Vagina (tissue), 2 donors: ENCODE results near the gene WWOX. TPM values are rescaled to one million over a fixed set of nuclear protein-coding genes. Genes with fewer than 3 reads are reported as not detected.

Experiments
- DNase-seq, 2 donors: peaks; one replicate each; pipeline ENCODE4 v3.0.0-alpha.2; 2017; ENCODE audit errors: extremely low spot score in 2 of 2
- H3K27ac ChIP-seq: fragments of 200-600 bp; sonication (generic); one replicate; pipeline ENCODE4 v1.5.1; 2019
- H3K27me3 ChIP-seq: fragments of 200-600 bp; sonication (generic); one replicate; pipeline ENCODE4 v1.5.1; 2019
- H3K36me3 ChIP-seq, 2 donors: fragments of 200-600 bp; sonication (generic); one replicate each; pipeline ENCODE4 v1.5.1; 2017 to 2019
- H3K4me1 ChIP-seq: fragments of 200-600 bp; sonication (generic); one replicate; pipeline ENCODE4 v1.5.1; 2019
- H3K4me3 ChIP-seq, 2 donors: fragments of 200-600 bp; sonication (generic); 1 replicate in 1 of 2; 2 replicates in 1 of 2; pipeline ENCODE4 v1.5.1; 2016 to 2019
- H3K9me3 ChIP-seq: fragments of 200-600 bp; sonication (generic); one replicate; pipeline ENCODE4 v1.5.1; 2019
- POLR2A ChIP-seq, 2 donors: fragments of 450-650 bp; IDR thresholded peaks; one replicate each; pipeline ENCODE4 v1.6.1; 2017; ENCODE audit warnings: antibody characterized with exemption in 2 of 2, mild to moderate bottlenecking in 2 of 2, moderate library complexity in 2 of 2
- POLR2AphosphoS5 ChIP-seq, 2 donors: sonication (generic); formaldehyde crosslinking; IDR thresholded peaks; one replicate each; pipeline ENCODE4 v1.9.0; 2017; ENCODE audit warnings: antibody characterized with exemption in 2 of 2, mild to moderate bottlenecking in 2 of 2, low read depth in 1 of 2; ENCODE audit not compliant: insufficient read depth in 1 of 2
- intact Hi-C: fragments of 100-400 bp; cut with DNase I; formaldehyde crosslinking; loops from one replicate; pipeline ENCODE4 v1.15.1; 2023
- small RNA-seq: library from RNA; depleted of rRNA; stranded (forward); fragments of <200 nt; gene quantifications from one replicate; pipeline ENCODE3, GENCODE V24; 2016
- total RNA-seq: library from RNA; depleted of rRNA; stranded (reverse); fragments of >200 nt; gene quantifications from one replicate; pipeline ENCODE4 v1.2.3, GENCODE V29; 2016
- TF ChIP-seq, protein P1 (sequence below), 3 experiments: fragments of 450-650 bp in 2 of 3; fragments of 200-600 bp in 1 of 3; sonication (generic) in 1 of 3; IDR thresholded peaks; one replicate each; pipeline ENCODE4 v1.5.1; 2017 to 2019; ENCODE audit warnings: antibody characterized with exemption in 3 of 3, mild to moderate bottlenecking in 2 of 3, moderate library complexity in 2 of 3

The WWOX gene
- total RNA-seq, 1 donor from 2014 or later: 33.1 TPM

DNA sequence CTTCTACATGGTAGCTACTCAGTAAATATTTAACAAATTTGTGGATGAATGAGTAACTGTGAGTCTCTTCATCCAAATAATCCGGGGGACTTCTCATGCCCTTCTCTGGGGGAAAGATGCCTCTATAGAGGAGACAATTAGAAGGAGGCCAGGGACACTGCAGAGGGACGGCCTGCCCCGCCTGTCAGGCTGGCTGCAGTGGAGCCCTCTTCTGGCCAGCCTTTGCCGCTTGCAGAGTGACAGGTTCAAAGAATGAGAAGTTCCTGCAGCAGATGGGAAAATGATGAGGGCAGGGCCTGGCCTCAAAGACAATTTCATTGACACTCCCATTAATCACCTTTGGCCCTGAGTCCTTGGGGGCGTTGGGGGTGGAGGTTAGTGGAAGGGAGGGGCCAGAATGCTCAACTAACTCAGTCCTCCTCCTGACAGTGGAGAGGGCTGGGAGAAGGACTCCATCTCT is 1162.1 kb downstream of the WWOX start:
- no peak for TF ChIP-seq POLR2AphosphoS5 (IDR thresholded peaks at IDR 0.05; ENCODE audit: insufficient read depth in 1 of 2, low read depth in 1 of 2)
- TF ChIP-seq POLR2A (IDR thresholded peaks at IDR 0.05): no peak
- TF ChIP-seq, protein P1, sequence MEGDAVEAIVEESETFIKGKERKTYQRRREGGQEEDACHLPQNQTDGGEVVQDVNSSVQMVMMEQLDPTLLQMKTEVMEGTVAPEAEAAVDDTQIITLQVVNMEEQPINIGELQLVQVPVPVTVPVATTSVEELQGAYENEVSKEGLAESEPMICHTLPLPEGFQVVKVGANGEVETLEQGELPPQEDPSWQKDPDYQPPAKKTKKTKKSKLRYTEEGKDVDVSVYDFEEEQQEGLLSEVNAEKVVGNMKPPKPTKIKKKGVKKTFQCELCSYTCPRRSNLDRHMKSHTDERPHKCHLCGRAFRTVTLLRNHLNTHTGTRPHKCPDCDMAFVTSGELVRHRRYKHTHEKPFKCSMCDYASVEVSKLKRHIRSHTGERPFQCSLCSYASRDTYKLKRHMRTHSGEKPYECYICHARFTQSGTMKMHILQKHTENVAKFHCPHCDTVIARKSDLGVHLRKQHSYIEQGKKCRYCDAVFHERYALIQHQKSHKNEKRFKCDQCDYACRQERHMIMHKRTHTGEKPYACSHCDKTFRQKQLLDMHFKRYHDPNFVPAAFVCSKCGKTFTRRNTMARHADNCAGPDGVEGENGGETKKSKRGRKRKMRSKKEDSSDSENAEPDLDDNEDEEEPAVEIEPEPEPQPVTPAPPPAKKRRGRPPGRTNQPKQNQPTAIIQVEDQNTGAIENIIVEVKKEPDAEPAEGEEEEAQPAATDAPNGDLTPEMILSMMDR (IDR thresholded peaks at IDR 0.05): no peak
- H3K4me1 ChIP-seq: no peaks in the 10 kb centered on the region
- no peak overlapping the region for H3K4me3 ChIP-seq
- peak in 1 of 2 donors; percentile 44 for DNase-seq
- no peaks in the 10 kb centered on the region for H3K9me3 ChIP-seq
- H3K27ac ChIP-seq: no peak overlapping the region
- H3K27me3 ChIP-seq: no peaks in the 10 kb centered on the region
- intact Hi-C loops: no loop called here
- no peaks in the 10 kb centered on the region for H3K36me3 ChIP-seq

DNA sequence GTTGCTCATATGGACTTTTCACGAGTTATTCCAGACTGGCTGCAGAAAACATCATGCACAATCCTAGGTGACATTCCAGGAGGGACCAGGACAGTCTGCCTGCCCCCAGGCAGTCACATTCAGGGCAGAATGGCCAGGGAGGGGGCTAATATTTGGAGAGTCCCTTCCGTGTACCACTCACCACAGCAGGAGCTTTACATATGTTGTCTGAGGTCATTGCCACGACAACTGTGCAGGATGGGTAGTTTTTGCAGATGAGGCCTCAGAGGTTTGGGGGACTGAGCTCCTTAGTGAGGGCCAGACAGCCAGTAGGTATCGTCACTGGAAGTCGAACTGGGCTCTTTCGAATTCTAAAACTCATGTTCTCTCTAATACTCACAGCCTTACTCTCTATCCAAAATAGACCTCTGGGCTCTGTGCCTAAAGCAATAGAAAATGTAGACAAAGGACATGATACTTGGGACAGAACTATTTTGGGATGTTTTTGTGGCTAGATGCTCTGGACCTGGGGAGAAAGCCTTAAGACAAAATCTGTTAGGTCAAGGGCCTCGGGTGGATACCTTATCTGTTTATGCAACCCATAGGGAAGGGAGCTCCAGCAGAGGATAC is 1162.6 kb downstream of the WWOX start:
- Histone ChIP-seq H3K4me3 (no peak overlapping the region), H3K27ac (no peak overlapping the region), H3K4me1 (no peaks in the 10 kb centered on the region), H3K9me3 (no peaks in the 10 kb centered on the region), H3K36me3 (no peaks in the 10 kb centered on the region), H3K27me3 (no peaks in the 10 kb centered on the region)
- intact Hi-C loops: no loop called here
- DNase-seq: peak in 1 of 2 donors; percentile 20
- TF ChIP-seq POLR2A (IDR thresholded peaks at IDR 0.05): no peak
- TF ChIP-seq, protein P1 (IDR thresholded peaks at IDR 0.05): no peak
- TF ChIP-seq POLR2AphosphoS5 (IDR thresholded peaks at IDR 0.05; ENCODE audit: insufficient read depth in 1 of 2, low read depth in 1 of 2): no peak

Small RNAs within 50 kb of the gene (small RNA-seq; reads per million reads assigned to genes)
- not detected for gene AC027279.3

Other genes starting within 250 kb of the WWOX start
- not detected for gene CLEC3A, start 77.1 kb upstream of the WWOX start, total RNA-seq